SHP77 treated with DMSO at 0.1 percent for 48 hours (cell line): Measurements from ENCODE around the gene FERMT3.

Source experiments
- DNase-seq: peaks from one replicate; lab custom pipeline; 2025; lab: John Stamatoyannopoulos, UW

The FERMT3 gene

DNA sequence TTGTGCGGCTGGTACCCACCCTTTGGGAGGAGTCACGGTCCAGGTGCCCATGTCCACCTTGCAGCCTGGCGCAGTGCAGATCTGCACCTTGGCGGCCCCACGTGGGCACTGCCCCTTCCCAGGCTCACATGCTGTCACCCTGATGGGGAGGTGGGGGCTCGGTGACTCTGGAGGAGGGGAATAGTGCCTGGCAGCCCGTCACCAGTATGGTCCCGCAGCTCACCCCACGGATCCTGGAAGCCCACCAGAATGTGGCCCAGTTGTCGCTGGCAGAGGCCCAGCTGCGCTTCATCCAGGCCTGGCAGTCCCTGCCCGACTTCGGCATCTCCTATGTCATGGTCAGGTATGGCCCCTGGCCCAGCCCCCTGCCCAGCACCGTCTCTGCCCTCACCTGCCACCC, 14.3 kb downstream of the FERMT3 start:
- no peak for DNase-seq

DNA sequence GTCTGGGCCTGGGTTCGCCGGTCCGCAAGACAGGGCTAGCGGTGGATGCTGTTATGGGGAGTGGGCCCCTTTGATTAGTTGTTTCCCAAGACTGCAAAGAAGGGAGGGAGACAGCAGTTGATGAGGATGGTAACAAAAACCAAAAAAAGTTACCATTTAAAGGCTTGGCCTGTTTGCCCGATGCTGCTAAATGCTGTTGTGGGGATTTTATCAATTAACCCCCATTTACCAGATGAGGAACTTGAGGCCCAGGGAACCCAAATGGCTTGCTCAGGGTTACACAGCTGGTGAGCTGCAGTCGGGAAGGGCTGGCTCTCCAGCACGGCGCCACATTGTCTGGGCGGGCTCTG, 16.1 kb downstream of the FERMT3 start:
- DNase-seq, result no peak

DNA sequence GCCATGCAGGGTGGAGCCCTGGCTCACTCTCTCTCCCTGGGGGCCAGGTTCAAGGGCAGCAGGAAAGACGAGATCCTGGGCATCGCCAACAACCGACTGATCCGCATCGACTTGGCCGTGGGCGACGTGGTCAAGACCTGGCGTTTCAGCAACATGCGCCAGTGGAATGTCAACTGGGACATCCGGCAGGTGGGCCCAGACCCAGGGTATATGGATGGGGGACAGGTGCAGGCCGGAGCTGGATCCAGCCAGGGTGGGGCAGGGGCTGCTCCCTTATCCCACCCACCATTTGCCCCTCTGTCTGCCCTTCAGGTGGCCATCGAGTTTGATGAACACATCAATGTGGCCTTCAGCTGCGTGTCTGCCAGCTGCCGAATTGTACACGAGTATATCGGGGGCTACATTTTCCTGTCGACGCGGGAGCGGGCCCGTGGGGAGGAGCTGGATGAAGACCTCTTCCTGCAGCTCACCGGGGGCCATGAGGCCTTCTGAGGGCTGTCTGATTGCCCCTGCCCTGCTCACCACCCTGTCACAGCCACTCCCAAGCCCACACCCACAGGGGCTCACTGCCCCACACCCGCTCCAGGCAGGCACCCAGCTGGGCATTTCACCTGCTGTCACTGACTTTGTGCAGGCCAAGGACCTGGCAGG, 16.6 kb downstream of the FERMT3 start:
- DNase-seq, result no peak

DNA sequence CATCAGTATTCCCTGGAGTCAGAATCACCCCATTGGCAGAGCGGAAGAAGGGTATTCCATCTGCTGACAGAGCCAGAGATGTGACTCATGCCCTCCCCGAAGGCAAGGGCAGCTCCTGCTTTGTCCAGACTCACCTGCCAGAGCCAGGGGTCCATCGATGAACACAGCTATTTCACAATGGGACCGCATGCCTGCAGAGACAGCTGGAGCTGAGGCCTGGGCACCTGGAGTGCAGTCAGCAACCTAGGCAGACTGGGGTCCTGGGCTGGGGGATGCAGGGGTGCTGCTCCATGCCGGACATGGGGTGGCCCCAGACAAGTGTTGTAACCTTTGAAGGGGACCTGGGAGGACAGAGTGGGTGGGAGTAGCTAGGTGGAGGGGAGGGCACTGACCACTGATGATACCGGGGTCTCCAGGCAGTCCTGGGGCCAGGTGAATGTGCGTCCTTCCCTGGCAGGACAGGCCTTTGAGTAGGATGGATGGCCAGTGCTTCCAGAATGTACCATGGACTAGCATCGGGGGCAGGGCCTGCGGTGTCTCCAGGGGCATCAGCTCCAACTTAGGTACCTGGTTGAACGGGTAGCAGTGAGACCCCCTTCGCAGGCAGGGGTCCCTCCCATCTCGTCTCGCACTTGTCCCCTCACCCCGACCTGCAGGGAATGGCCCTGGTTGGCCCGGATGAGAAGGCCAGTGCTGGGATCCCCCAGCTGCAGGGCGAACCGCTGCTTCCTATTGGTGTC, 17.8 kb downstream of the FERMT3 start:
- no peak for DNase-seq

DNA sequence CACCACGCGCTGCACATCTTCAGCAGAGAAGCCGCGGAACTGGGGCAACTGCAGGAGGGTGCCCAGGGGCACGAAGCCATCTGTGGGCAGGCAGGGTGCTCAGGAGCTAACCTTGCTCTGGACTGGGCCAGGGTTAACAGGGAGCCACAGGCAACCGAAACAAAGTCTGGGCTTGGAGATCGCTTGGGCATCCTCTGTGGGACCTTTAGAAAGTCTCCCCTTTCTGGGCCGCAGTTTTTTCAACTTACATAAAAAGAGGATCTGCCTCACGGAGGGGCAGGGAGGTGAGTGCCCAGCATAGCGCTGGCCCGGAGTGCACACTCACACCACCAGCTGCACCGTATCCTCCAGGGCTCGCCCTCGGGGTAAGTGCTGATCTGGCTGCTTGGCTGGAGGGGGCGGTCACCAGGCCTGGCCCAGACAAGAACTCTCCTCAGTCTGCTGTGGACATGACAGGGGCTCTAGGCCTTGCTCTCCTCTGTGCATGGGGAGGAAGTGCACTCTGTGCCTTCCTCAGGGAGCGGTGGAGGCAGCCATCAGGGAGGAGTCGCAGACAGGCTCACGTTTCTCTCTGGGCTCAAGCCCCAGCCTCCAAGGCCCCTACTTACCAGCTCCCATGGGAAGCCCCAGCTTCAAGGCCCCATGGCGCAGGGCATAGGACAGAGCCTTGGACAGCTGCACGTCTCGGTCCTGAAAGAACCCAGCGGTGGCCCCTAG, 18.5 kb downstream of the FERMT3 start:
- DNase-seq, result no peak

DNA sequence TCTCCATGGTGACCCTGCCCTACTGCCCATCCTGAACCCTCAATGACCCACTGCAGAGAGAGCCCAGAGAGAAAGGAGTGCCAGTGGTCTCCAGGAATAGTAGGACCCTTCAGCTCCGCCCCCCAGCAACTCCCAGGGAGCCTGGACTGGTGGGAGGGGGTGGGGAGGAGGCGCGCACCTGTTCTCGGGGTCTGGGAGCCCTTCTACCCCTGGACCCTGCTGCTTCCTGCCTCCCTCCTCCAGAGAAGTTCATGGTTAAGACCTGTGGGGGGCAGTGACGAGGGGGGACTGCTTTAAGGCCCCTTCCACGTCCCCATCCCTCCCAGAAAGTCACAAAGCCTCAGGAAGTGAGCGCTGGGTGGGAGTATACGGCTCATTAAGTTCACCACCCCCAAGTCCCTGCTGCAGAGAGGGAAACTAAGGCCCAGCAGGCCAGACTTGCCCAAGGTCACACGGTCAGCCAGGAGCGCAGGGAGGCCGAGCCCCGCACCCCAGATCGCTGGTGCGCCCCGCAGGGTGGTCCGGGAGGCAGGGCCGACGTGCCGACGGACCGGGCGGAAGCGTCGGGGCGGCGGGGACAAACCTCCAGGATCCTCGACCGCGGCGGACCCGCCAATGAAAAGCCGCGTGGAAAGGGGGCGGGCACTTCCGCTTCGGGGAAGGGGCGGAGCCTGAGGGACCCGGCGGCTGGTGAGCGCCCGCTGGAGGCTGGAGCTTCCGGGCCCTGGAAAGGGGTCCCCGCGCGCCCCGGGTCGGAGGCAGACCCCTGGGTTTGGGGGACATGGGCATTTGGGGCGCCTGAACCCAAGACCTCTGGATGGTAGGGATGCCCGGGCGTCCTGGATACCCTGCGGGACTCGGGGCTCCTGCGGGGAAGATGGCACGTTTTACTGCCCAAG, 19.3 kb downstream of the FERMT3 start, which contains the start of the genes NUDT22 and TRPT1:
Gene NUDT22 (plus strand): TSS at position 667 of the 899 bp plus-strand sequence. CDS start 379 bp downstream, outside the sequence.
Gene TRPT1 (minus strand): TSS at position 579 of the 899 bp plus-strand sequence. CDS start 326 bp downstream, at position 253.
- peak; percentile 27 for DNase-seq

DNA sequence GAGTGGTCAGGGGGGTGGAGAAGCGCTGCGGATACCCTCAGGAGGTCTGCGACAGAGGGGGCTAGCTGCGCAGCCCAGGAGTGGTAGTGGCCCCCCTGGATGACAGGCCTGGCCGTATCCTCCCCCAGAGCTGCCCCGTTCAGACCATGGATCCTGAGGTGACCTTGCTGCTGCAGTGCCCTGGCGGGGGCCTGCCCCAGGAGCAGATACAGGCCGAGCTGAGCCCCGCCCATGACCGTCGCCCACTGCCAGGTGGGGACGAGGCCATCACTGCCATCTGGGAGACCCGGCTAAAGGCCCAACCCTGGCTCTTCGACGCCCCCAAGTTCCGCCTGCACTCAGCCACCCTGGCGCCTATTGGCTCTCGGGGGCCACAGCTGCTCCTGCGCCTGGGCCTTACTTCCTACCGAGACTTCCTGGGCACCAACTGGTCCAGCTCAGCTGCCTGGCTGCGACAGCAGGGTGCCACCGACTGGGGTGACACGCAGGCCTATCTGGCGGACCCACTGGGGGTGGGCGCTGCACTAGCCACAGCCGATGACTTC, 20.1 kb downstream of the FERMT3 start:
- peak; percentile 74 for DNase-seq

DNA sequence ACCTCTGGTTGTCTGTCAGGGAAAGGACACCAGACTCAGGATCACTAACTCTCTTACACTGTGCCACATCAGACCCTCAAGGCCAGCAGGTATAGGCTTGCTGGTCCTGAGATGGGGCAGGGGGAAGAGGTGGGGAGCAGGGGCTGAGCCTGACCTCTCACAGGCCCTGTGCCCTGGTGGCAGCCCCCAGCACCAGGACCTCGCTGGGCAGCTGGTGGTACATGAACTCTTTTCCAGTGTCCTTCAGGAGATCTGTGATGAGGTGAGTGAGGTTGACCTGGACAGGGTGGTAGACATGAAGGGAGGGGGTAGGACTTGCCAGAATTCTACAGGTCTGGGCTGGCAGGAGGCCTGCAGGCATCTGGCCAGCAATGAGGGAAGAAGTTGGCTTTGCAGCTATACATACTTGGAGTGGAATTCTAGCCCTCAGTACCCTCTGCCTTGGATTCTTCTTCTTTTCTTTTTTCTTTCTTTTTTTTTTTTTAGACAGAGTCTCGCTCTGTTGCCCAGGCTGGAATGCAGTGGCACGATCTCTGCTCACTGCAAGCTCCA, 21.0 kb downstream of the FERMT3 start:
- DNase-seq, result no peak

DNA sequence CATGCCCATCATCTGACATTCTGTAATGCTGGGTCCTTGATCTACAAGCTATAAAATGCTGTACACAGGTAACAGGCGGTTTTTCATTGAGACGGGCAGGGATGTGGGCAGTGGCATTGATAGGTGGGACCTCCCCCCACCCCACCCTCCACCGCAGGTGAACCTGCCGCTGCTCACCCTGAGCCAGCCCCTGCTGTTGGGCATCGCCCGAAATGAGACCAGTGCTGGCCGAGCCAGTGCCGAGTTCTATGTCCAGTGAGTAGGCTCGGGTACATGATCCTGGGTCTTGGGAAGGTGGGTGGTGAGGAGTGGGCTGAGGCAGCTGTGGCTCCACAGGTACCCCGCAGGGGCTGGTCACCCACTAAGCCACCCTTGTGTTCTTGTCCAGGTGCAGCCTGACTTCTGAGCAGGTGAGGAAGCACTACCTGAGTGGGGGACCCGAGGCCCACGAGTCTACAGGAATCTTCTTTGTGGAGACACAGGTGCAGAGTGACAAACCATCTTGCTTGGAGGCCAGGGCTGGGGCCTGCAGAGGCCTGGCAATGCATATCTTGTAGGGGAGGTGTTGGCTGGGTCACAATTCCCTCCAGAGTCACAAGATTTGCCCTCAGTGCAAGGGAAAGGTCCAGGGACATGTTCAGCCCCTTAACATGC, 22.7 kb downstream of the FERMT3 start:
- no peak for DNase-seq

DNA sequence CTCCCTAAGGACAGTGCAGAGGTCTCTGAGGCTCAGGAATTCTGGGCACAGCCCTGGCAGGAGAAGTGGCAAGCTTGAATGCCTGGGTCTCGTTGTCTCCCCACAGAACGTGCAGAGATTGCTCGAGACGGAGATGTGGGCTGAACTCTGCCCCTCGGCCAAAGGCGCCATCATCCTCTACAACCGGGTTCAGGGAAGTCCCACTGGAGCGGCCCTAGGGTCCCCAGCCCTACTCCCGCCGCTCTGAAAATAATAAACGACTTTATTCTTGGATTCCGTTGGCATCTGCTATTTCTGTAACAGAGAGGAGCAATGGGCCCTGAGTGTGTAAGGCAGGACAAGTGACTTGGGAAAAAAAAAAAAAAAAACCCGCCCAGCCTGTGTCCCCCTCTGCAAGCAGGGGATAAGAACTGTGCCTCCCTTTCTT, 23.2 kb downstream of the FERMT3 start:
- no peak for DNase-seq

DNA sequence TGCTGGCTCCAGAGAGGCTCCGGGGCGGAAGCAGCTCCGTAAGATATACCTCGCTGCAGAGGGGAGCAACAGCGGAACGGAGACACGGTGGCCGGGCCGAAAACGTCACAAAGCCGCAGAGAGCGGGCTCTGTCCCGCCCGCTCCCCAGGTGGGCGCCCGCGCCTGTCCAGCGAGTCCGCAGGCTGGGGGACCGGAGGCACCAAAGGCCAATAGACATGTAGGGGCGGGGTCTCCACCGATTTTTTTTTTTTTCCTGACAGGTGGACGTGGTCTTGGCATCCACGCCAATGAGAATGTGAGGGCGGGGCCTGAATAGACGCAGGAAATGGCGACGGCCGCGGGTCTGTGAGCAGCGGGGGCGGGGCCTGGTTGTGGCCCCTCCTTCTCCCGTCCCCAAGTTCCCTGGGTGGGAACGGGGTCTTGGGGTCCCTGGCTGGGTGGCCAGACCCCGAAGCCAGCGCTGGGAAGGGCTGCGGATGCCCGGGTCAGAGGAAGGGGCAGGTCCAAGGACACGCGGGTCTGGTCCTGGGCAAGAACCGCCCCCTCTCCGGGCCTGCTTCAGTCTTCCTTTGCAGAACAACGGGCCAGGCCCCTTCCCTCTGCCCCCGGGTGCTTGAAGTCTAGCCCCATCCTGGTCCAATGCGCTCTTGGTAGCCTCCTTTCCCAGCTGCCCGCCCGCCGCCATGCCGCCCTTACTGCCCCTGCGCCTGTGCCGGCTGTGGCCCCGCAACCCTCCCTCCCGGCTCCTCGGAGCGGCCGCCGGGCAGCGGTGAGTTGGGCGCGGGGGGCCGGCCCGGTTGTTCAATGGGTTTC, 23.9 kb downstream of the FERMT3 start, which contains the start of gene DNAJC4:
Gene DNAJC4 (plus strand): TSS at position 378 of the 814 bp plus-strand sequence. CDS start 307 bp downstream, at position 685.
- DNase-seq, result peak; percentile 79

DNA sequence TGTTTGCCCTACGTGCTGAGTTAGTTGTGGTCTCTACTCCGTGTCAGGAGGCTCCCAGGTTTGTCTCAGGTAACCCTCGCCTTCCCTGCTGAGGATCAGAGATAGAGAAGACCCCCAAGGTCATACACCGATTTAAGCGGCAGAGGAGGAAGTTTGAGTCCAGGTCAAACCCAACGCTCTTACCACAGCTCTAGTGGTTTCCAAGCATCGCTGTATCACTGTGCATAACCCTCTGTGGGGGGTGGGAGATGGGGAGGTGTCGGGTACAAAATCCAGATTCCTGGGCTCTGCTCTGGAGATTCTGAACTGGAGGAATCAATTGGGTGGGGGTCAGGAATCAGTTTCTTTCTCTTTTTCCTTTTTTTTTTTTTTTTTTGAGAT, 24.5 kb downstream of the FERMT3 start:
- no peak for DNase-seq

DNA sequence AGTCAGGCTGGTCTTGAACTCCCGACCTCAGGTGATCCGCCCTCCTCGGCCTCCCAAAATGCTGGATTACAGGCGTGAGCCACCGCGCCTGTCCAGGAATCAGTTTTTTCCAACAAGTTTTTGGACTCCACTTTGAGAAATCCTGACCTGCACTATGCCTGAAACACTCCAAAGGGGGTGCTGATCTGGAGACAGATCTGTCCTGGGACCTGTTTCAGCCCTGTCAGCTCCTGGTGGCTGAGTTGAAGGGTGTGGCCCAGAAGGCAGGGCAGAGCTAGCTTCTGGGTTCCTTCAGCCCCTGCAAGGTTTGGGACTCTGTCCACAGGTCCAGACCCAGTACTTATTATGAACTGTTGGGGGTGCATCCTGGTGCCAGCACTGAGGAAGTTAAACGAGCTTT, 25.0 kb downstream of the FERMT3 start:
- no peak for DNase-seq

DNA sequence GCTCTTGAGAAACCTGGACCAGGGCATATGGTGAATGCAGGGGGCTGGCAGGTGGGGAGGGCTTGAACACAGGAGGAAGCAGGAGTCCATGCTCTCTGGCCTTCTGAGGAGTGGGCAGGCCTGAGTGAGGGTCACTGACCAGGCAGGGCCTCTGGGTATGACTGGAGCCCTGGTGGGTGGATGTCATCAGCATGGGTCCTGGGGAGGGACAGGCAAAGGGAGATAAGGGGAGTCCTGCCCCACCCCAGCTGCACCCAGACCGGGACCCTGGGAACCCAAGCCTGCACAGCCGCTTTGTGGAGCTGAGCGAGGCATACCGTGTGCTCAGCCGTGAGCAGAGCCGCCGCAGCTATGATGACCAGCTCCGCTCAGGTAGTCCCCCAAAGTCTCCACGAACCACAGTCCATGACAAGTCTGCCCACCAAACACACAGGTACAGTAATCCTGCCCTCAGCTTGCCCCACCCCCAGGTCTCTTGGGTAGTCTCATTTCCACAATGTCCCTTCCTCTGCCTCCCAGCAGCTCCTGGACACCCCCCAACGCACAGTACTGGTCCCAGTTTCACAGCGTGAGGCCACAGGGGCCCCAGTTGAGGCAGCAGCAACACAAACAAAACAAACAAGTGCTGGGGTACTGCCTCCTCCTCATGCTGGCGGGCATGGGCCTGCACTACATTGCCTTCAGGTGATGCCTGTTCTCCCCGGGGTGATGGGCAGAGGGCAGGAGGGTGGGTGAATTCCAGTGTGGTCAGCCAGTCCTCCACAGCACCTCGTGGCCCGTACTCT, 25.9 kb downstream of the FERMT3 start:
- DNase-seq, result no peak

DNA sequence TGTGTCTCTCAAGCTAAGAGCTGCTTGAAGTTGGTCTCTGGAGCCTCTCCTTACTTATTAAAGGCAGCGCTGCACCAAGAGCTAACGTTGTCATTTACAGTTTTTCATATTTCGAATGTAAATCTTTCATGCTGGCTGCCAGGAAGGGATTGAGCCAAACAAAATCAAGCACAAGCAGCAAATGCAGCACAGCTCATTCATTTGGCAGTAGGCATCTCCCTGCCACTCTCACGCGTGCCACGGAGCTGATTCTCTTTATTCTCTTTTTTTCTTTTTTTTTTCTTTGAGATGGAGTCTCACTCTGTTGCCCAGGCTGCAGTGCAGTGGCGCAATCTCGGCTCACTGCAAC, 26.4 kb downstream of the FERMT3 start:
- no peak for DNase-seq

DNA sequence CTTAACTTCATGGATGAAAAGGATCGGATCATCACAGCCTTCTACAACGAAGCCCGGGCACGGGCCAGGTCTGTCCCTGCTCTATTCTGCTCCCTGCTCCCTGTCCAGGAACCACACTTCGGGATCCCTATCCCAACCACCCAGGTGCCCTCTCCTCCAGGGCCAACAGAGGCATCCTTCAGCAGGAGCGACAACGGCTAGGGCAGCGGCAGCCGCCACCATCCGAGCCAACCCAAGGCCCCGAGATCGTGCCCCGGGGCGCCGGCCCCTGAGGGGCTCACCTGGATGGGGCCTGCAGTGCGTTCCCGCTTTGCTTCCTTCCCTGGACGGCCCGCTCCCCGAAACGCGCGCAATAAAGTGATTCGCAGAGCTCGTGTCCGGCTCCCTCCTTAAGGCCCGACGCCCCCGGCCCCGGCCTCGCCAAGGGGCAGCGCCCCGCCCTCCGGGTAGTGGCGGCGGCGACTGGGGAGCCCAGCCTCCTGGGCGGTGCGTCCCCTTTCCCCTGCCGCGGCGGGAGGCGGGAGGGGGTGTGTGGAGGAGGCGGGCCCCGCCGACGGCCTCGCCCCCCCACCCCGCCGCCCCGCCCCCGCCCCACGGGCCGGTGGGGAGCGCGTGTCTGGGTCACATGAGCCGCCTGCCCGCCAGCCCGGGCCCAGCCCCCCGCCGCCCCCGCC, 27.5 kb downstream of the FERMT3 start, which contains the start of gene VEGFB:
Gene VEGFB (plus strand): TSS at position 672 of the 674 bp plus-strand sequence. CDS start 250 bp downstream, outside the sequence.
- DNase-seq, result no peak

DNA sequence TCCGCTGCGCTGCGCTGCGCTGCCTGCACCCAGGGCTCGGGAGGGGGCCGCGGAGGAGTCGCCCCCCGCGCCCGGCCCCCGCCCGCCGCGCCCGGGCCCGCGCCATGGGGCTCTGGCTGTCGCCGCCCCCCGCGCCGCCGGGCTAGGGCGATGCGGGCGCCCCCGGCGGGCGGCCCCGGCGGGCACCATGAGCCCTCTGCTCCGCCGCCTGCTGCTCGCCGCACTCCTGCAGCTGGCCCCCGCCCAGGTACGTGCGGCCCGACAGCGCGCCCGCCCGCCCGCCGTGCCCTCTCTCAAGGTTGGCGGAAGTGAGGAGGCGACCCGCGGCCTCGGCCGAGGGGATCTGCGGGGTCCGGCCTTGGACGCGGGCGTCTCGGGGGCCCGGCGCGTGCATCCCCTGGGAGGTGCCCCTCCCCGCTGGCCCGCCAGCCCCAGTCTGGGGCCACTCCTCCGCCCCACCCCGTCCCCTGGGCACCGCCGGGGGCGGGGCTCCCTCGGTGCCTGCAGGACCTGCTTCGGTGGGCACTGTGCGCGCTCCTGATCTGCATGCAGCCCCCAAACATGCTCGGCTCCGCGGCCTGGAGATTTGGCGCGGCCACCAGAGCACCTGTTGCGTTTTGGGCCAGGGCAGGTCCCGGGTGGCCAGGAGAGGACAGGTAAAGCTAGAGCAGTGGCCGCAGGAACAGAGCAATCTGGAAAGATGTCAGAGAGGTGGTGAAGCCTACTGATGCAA, 28.3 kb downstream of the FERMT3 start:
- no peak for DNase-seq
